Upper lobe of left lung (tissue), 4 donors: ENCODE measurements around the gene CACNB2.

ENCODE experiments used
- CTCF ChIP-seq, 6 experiments: fragments of 450-650 bp in 4 of 6; fragments of 200-600 bp in 2 of 6; sonication (generic) in 2 of 6; IDR thresholded peaks; one replicate each; pipeline ENCODE4 v1.5.1; 2016 to 2019; ENCODE audit warnings: antibody characterized with exemption in 6 of 6
- EP300 ChIP-seq, 4 donors: sonication (generic); formaldehyde crosslinking; IDR thresholded peaks; one replicate each; pipeline ENCODE4 v1.5.1; 2017; ENCODE audit warnings: antibody characterized with exemption in 4 of 4, control low read depth in 2 of 4
- POLR2A ChIP-seq, 4 donors: fragments of 450-650 bp; IDR thresholded peaks; one replicate each; pipeline ENCODE4 v1.5.1; 2016 to 2017; ENCODE audit warnings: antibody characterized with exemption in 4 of 4, mild to moderate bottlenecking in 2 of 4
- POLR2AphosphoS5 ChIP-seq, 2 donors: sonication (generic); formaldehyde crosslinking; IDR thresholded peaks; one replicate each; pipeline ENCODE4 v1.5.1; 2017; ENCODE audit warnings: antibody characterized with exemption in 2 of 2

DNA sequence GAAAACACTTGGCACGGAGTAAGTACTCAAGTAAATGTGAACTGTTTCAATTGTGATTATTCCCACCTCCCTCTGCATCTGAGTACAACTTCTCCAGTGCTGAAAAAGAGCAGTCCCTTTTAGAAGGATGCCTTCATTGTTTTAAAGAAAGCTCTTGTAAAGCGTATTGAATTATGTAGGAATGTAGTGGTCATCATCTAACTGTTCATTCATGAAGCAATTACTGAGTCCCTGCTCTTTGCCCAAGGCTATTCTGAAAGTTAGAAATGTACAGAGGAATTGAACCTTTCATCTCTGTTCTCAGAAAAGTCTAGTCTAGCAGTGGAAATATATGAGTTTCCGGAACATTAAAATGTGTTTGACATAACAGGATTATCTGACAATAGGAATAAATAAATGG is 127.8 kb downstream of the CACNB2 start:
- TF ChIP-seq CTCF (IDR thresholded peaks at IDR 0.05), result no peak
- no peak for TF ChIP-seq POLR2AphosphoS5 (IDR thresholded peaks at IDR 0.05)
- TF ChIP-seq POLR2A (IDR thresholded peaks at IDR 0.05), result no peak
- TF ChIP-seq EP300 (IDR thresholded peaks at IDR 0.05), result no peak
